Smooth muscle cell (in vitro differentiated cells): ENCODE results near the gene ACSM5. TPM values are rescaled to one million over a fixed set of nuclear protein-coding genes. Genes with fewer than 3 reads are reported as not detected.
"Not testable (repeated sequence)": the region's sequence is repeated elsewhere in the genome, so short reads cannot be mapped to it uniquely, and the experiment has no call there.

Experiments
- DNase-seq: peaks from one replicate; lab custom pipeline; 2025; ENCODE audit not compliant: unreplicated experiment; lab: John Stamatoyannopoulos, UW
- H2AFZ ChIP-seq: fragments of 200-600 bp; sonication (generic); 2 replicates; pipeline ENCODE4 v1.6.0; 2016; ENCODE audit warnings: antibody characterized with exemption, low read depth, mild to moderate bottlenecking
- H3F3A ChIP-seq: fragments of 200-600 bp; sonication (generic); 2 replicates; pipeline ENCODE4 v1.6.0; 2017; ENCODE audit warnings: antibody characterized with exemption, low read depth
- H3K27ac ChIP-seq: fragments of 200-600 bp; sonication (generic); 2 replicates; pipeline ENCODE4 v1.5.1; 2016; ENCODE audit warnings: low read depth, mild to moderate bottlenecking
- H3K27me3 ChIP-seq: fragments of 200-600 bp; sonication (generic); 2 replicates; pipeline ENCODE4 v1.6.1; 2016; ENCODE audit warnings: low read depth, mild to moderate bottlenecking
- H3K36me3 ChIP-seq: fragments of 200-600 bp; sonication (generic); 2 replicates; pipeline ENCODE4 v1.5.1; 2016; ENCODE audit warnings: low read depth
- H3K4me1 ChIP-seq: fragments of 200-600 bp; sonication (generic); 2 replicates; pipeline ENCODE4 v1.5.1; 2016; ENCODE audit warnings: low read depth
- H3K4me2 ChIP-seq: fragments of 200-600 bp; sonication (generic); 2 replicates; pipeline ENCODE4 v1.6.0; 2016; ENCODE audit warnings: mild to moderate bottlenecking
- H3K4me3 ChIP-seq: fragments of 200-600 bp; sonication (generic); 2 replicates; pipeline ENCODE4 v1.5.1; 2016; ENCODE audit warnings: mild to moderate bottlenecking
- H3K79me2 ChIP-seq: fragments of 200-600 bp; sonication (generic); 2 replicates; pipeline ENCODE4 v1.6.0; 2016; ENCODE audit warnings: low read depth, mild to moderate bottlenecking
- H3K9ac ChIP-seq: fragments of 200-600 bp; sonication (generic); 2 replicates; pipeline ENCODE4 v1.6.0; 2016; ENCODE audit warnings: low read depth
- H3K9me3 ChIP-seq: fragments of 200-600 bp; sonication (generic); replicated peaks from 2 replicates; pipeline ENCODE4 v1.5.1; 2016; ENCODE audit warnings: low read depth
- H4K20me1 ChIP-seq: fragments of 200-600 bp; sonication (generic); 2 replicates; pipeline ENCODE4 v1.6.0; 2016; ENCODE audit warnings: low read depth
- WGBS: methylation state at CpG from one replicate; pipeline ENCODE4 v1.1.7; 2016; ENCODE audit warnings: low lambda C conversion rate; 5-methylcytosine and 5-hydroxymethylcytosine counted together
- polyA plus RNA-seq: library from polyadenylated mRNA; unstranded; fragments of >200 nt; fragmentation: Nextera tagmentation; extraction: Ambion mirVana; gene quantifications from 2 replicates; pipeline ENCODE4 v1.2.1, GENCODE V29; 2016
- total RNA-seq: library from RNA; depleted of rRNA; stranded (reverse); fragments of >200 nt; gene quantifications from 2 replicates; pipeline ENCODE4 v1.2.3, GENCODE V29; 2014

Gene ACSM5
- total and polyA plus RNA-seq, 2 experiments from 2014 or later, result not detected

GRCh38 chr16:20451364-20451763 lies 42.0 kb downstream of the ACSM5 start, which contains the start of gene ACSM2A:
ACSM2A (plus strand) TSS chr16:20451521; CDS start chr16:20460115, 8,594 bp downstream.
- H3K9me3 ChIP-seq, H3K79me2 ChIP-seq, H3K36me3 ChIP-seq, H3K4me1 ChIP-seq, H3F3A ChIP-seq, DNase-seq, H4K20me1 ChIP-seq, H3K4me3 ChIP-seq, H2AFZ ChIP-seq, H3K9ac ChIP-seq, H3K27me3 ChIP-seq, H3K27ac ChIP-seq, H3K4me2 ChIP-seq: not testable (repeated sequence)
- WGBS, result 56% methylated on average over 1 of the region's 1 CpG

GRCh38 chr16:20453633-20454032 lies 44.3 kb downstream of the ACSM5 start:
- H3K79me2 ChIP-seq, H3K9ac ChIP-seq: not testable (repeated sequence)

GRCh38 chr16:20459227-20459626 lies 49.9 kb downstream of the ACSM5 start:
- WGBS, result 86% methylated on average over 2 of the region's 2 CpGs
- not testable (repeated sequence) for H3K27ac ChIP-seq

More at GRCh38 chr16:20453633-20454032, 44.3 kb downstream of the ACSM5 start:
- H3K4me1 ChIP-seq, H3K9me3 ChIP-seq, H3K27ac ChIP-seq, DNase-seq, H3K36me3 ChIP-seq, H3K27me3 ChIP-seq, H3K4me2 ChIP-seq, H2AFZ ChIP-seq, H4K20me1 ChIP-seq, H3F3A ChIP-seq, H3K4me3 ChIP-seq: not testable (repeated sequence)
- WGBS, result 91% methylated on average over 2 of the region's 5 CpGs

GRCh38 chr16:20460313-20460712 lies 51.0 kb downstream of the ACSM5 start:
- not testable (repeated sequence) for H3K9me3 ChIP-seq, H3K9ac ChIP-seq, H3K36me3 ChIP-seq, H3K27ac ChIP-seq, H2AFZ ChIP-seq, DNase-seq, H3K27me3 ChIP-seq, H3K4me1 ChIP-seq, H4K20me1 ChIP-seq, H3K4me3 ChIP-seq, H3K79me2 ChIP-seq, H3K4me2 ChIP-seq, H3F3A ChIP-seq
- WGBS, result 77% methylated on average over 1 of the region's 4 CpGs

More at GRCh38 chr16:20459227-20459626, 49.9 kb downstream of the ACSM5 start:
- not testable (repeated sequence) for H3K9ac ChIP-seq, DNase-seq, H3K36me3 ChIP-seq, H3K79me2 ChIP-seq, H3K9me3 ChIP-seq, H3K4me2 ChIP-seq, H2AFZ ChIP-seq, H3K4me1 ChIP-seq, H3K27me3 ChIP-seq, H4K20me1 ChIP-seq, H3K4me3 ChIP-seq, H3F3A ChIP-seq

GRCh38 chr16:20468954-20469353 lies 59.6 kb downstream of the ACSM5 start:
- H2AFZ ChIP-seq, H3K9me3 ChIP-seq, H3K4me1 ChIP-seq, H3F3A ChIP-seq, H4K20me1 ChIP-seq, H3K4me2 ChIP-seq, H3K36me3 ChIP-seq, H3K27me3 ChIP-seq, DNase-seq, H3K4me3 ChIP-seq, H3K27ac ChIP-seq, H3K9ac ChIP-seq, H3K79me2 ChIP-seq: not testable (repeated sequence)

GRCh38 chr16:20469930-20470329 lies 60.6 kb downstream of the ACSM5 start:
- not testable (repeated sequence) for H3F3A ChIP-seq

GRCh38 chr16:20470732-20471131 lies 61.4 kb downstream of the ACSM5 start:
- H3F3A ChIP-seq, H3K4me1 ChIP-seq, H3K27me3 ChIP-seq, H3K79me2 ChIP-seq, H4K20me1 ChIP-seq, H3K4me2 ChIP-seq, H3K9me3 ChIP-seq, H2AFZ ChIP-seq, H3K9ac ChIP-seq, DNase-seq, H3K4me3 ChIP-seq, H3K27ac ChIP-seq, H3K36me3 ChIP-seq: not testable (repeated sequence)
- 67% methylated on average over 1 of the region's 1 CpG for WGBS

More at GRCh38 chr16:20469930-20470329, 60.6 kb downstream of the ACSM5 start:
- H3K36me3 ChIP-seq, H3K4me2 ChIP-seq, H3K4me1 ChIP-seq, H3K79me2 ChIP-seq, H3K4me3 ChIP-seq, H3K27me3 ChIP-seq, H2AFZ ChIP-seq, DNase-seq, H3K9ac ChIP-seq, H4K20me1 ChIP-seq, H3K9me3 ChIP-seq, H3K27ac ChIP-seq: not testable (repeated sequence)
- WGBS, result 94% methylated on average over 2 of the region's 2 CpGs

- H3K27me3 ChIP-seq, H3K79me2 ChIP-seq, H3F3A ChIP-seq, H3K36me3 ChIP-seq, H3K4me1 ChIP-seq, H4K20me1 ChIP-seq, H3K9me3 ChIP-seq, H3K27ac ChIP-seq, H3K4me3 ChIP-seq, H2AFZ ChIP-seq, H3K4me2 ChIP-seq, DNase-seq, H3K9ac ChIP-seq: not testable (repeated sequence)
- 79% methylated on average over 2 of the region's 2 CpGs for WGBS
Observed at GRCh38 chr16:20477188-20477744, 67.9 kb downstream of the ACSM5 start.

- not testable (repeated sequence) for H3K36me3 ChIP-seq, H2AFZ ChIP-seq, H3K9ac ChIP-seq, H4K20me1 ChIP-seq, H3F3A ChIP-seq, H3K27me3 ChIP-seq, H3K4me2 ChIP-seq, H3K27ac ChIP-seq, H3K4me1 ChIP-seq, H3K79me2 ChIP-seq, H3K4me3 ChIP-seq, DNase-seq, H3K9me3 ChIP-seq
- 44% methylated on average over 1 of the region's 1 CpG for WGBS
Observed at GRCh38 chr16:20483989-20484388, 74.7 kb downstream of the ACSM5 start.
